Epithelial cell of alveolus of lung (primary cell): ENCODE measurements around the gene HIC2. TPM values are rescaled to one million over a fixed set of nuclear protein-coding genes. Genes with fewer than 3 reads are reported as not detected.

Source experiments
- total RNA-seq: library from RNA; depleted of rRNA; stranded (reverse); fragments of >200 nt; gene quantifications from 2 replicates; pipeline ENCODE4 v1.2.1, GENCODE V29; 2015

HIC2 gene
- 2.3 and 2.7 TPM in 2 replicates for total RNA-seq

GRCh38 chr22:21417227-21417746, at the start of gene HIC2:
Gene HIC2 (plus strand): TSS chr22:21417371. CDS start chr22:21442832, 25,461 bp downstream.

GRCh38 chr22:21383701-21384467, 33.3 kb upstream of the HIC2 start, which contains the start of gene RIMBP3B:
Gene RIMBP3B (plus strand): TSS chr22:21383751. CDS start chr22:21383859, 108 bp downstream.

GRCh38 chr22:21467337-21468193, 50.4 kb downstream of the HIC2 start, which contains the start of gene TMEM191C:
Gene TMEM191C (plus strand): TSS chr22:21467387. CDS start chr22:21467460, 73 bp downstream.

Other genes with a start within 250 kb of the HIC2 start
- under 0.01 TPM in 1 of 2 replicates, not detected in the other for gene RIMBP3B, start 33.6 kb upstream of the HIC2 start, total RNA-seq
- gene TMEM191C, start 50.0 kb downstream of the HIC2 start, total RNA-seq, result 0.13 and 3.8 TPM in 2 replicates
- under 0.01 TPM in 2 replicates for gene RIMBP3C, start 134.1 kb downstream of the HIC2 start, total RNA-seq
- gene UBE2L3, start 150.3 kb downstream of the HIC2 start, total RNA-seq, result 66.1 and 70.3 TPM in 2 replicates
- 50.1 and 60.4 TPM in 2 replicates for gene YDJC, start 212.7 kb downstream of the HIC2 start, total RNA-seq
- gene CCDC116, start 215.4 kb downstream of the HIC2 start, total RNA-seq, result 0.16 TPM in 1 of 2 replicates, not detected in the other
- gene SDF2L1, start 224.9 kb downstream of the HIC2 start, total RNA-seq, result 24.3 and 87.4 TPM in 2 replicates
- 28.1 and 30.6 TPM in 2 replicates for gene PPIL2, start 248.6 kb downstream of the HIC2 start, total RNA-seq